LoVo (cell line): ENCODE data around the gene DGKG.
A peak's percentile ranks its signal among the peaks of the same experiment; 100 is the strongest.

ENCODE experiments used
- DNase-seq: peaks from one replicate; pipeline ENCODE4 v3.0.0-alpha.2; 2016; ENCODE audit warnings: low spot score

DGKG gene

GRCh38 chr3:186108106-186108940 is 253.7 kb downstream of the DGKG start:
- peak; percentile 35 for DNase-seq

- peak; percentile 73 for DNase-seq
Measured at GRCh38 chr3:186107215-186108105, 254.6 kb downstream of the DGKG start.

- DNase-seq = no peak
Measured at GRCh38 chr3:186105543-186105942, 256.5 kb downstream of the DGKG start.

GRCh38 chr3:186102687-186103086 is 259.3 kb downstream of the DGKG start:
- no peak for DNase-seq

GRCh38 chr3:186100398-186100797 is 261.6 kb downstream of the DGKG start:
- DNase-seq = no peak

- DNase-seq = no peak
Measured at GRCh38 chr3:186099178-186099577, 262.9 kb downstream of the DGKG start.

GRCh38 chr3:186098740-186099139 is 263.3 kb downstream of the DGKG start:
- no peak for DNase-seq

- DNase-seq = peak; percentile 78
Measured at GRCh38 chr3:186097663-186098451, 264.2 kb downstream of the DGKG start.

- no peak for DNase-seq
Measured at GRCh38 chr3:186097317-186097662, 264.7 kb downstream of the DGKG start.
